ENCODE results near the gene SMYD3. TPM values are rescaled to one million over a fixed set of nuclear protein-coding genes. Genes with fewer than 3 reads are reported as not detected.

Gene SMYD3
- total RNA-seq, 1 donor, result 31.2 TPM

DNA sequence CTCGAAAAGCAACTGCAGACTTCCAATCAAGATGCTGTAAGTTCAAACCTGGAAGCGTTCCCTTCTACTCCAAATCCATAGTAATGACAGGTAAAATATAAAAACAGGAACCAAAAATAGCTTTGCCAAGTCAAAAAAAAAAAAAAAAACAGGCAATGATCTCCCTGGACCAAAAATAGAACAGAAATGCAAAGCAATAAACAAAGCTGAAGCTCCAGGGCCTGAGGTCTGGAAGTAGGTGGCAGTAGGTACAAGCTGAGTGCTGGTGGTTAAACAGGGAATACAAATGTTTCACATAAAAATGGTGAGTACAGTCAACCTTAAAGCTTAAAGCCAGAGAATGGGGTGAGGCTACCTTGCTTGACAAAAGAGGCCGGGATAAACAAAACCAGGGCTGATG, 610.8 kb downstream of the SMYD3 start:
- no peak for DNase-seq (ENCODE audit: low read depth in 2 of 3, low spot score in 2 of 3)

DNA sequence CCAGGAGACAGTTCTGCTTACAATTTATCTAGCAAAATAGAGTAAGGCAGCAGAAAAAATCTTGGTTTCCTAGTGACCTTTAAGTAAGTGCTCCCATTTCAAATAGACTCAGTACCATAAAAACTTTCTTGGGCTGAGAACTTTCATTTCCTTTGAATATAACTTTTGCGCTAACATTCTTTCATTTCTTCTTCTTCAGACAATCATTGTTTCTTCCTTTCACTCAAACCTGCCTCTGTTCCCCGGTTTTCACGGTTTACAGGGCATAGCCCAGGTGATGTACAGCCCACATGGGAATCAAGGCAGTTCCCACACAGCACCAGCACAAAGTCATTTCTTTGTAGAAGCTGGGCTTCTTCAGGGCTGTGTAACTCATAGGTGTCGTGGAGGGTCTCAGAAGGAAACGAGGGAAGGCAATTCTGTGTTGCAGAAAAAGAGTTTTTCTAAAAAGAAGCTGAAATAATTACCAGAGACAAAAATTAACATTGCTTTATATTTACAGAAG, 611.6 kb downstream of the SMYD3 start:
- no peak for DNase-seq (ENCODE audit: low read depth in 2 of 3, low spot score in 2 of 3)

DNA sequence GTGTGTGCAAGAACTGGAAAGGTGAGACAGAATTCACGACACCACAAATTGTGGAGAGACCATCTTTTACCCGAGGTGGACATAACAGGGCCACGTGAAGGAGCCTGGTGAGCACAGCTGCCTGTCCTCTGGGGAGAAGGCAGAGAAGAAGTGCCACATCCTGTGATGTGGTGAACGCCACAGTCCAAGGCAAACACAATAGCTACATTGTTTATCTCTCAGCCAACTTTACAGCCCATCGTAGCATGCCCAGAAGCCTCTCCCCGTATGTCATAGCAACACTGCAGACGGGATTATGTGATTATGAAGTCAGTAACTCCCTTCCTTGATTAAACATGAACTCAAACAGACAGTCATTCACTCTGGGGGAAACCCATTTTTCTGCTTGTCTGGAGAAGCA, 612.2 kb downstream of the SMYD3 start:
- DNase-seq (ENCODE audit: low read depth in 2 of 3, low spot score in 2 of 3), result no peak

DNA sequence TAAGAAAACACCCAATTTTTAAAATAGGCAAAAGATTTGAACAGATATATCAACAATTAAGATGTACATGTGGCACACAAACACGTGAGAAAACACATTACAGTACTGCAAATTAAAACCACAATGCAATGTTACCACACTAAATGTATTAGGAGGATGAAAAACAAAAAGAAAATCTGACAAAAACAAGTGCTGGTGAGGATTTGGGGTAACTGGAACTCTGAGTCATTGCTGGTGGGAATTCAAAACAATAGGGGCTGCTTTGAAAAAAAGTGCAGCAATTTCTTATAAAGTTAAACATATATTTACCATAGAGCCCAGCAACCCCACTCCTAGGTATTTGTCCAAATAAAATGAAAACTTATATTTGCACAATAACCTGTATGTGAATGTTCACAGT, 614.1 kb downstream of the SMYD3 start:
- DNase-seq (ENCODE audit: low read depth in 2 of 3, low spot score in 2 of 3), result no peak

DNA sequence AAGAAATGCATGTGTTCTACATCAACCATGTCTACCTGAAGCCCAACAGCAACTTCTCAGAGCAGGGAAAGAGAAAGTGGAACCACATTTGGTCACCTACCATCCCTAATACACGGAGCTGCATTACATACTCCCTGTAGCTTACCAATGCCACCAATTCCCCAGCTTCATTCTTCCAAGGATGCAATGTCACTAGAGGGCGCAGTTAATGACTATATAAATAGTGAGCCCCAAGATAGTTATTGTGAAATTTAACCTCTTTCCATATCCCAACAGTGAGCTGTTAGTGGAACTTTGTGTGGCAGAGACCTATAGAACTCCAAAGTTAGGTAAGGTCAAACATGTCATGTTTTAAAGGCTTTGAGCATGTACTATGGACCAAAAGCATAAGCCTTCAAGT, 618.3 kb downstream of the SMYD3 start:
- DNase-seq (ENCODE audit: low read depth in 2 of 3, low spot score in 2 of 3), result peak in 2 of 3 donors; percentile 28 to 69

DNA sequence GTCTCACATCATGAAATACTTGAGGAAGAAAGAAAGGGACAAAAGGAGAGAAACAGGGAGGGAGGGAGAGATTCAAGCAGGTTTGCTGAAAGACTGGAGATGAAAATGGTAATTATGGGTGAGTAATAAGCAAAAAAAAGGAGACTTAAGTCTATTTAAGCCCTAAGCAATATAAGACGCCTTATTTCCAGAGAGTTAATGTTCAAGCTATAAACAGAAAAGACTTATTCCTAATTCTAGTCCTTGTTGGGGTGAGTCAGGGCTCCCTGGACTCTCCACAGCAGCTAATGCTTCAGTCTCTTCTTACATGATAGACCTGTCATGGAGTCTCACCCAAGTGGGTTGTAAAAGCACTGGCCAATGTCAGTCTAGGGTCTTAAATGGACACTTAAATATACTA, 619.2 kb downstream of the SMYD3 start:
- no peak for DNase-seq (ENCODE audit: low read depth in 2 of 3, low spot score in 2 of 3)

DNA sequence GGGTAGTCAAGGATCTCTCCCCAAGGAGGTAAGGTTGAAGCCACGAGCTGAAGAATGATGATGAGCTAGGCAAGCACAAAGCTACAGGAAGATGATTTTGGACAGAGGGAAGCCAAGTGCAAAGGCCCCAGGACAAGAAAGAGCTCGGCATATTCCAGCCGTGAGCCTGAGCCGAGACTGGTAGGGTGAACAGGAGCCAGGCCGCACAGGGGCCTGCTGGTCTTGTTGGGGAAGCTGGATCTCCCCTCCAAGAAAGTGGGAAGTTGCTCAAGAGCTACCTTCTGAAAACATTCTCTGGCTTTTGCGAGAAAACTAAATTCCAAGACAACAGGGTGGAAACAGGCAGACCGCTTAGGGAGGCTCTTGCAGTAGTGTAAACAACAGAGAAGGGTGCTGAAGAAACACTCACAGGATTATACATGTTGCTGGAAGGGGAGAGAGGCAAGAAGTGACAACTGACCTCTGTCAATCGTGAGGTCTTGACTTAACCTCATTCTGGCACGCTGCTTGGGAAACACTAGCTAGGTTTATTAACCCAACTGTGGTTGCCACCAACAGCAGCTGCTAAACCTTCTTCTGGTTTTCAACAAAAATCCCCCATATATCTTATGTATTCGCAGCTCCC, 625.2 kb downstream of the SMYD3 start:
- DNase-seq (ENCODE audit: low read depth in 2 of 3, low spot score in 2 of 3), result no peak

DNA sequence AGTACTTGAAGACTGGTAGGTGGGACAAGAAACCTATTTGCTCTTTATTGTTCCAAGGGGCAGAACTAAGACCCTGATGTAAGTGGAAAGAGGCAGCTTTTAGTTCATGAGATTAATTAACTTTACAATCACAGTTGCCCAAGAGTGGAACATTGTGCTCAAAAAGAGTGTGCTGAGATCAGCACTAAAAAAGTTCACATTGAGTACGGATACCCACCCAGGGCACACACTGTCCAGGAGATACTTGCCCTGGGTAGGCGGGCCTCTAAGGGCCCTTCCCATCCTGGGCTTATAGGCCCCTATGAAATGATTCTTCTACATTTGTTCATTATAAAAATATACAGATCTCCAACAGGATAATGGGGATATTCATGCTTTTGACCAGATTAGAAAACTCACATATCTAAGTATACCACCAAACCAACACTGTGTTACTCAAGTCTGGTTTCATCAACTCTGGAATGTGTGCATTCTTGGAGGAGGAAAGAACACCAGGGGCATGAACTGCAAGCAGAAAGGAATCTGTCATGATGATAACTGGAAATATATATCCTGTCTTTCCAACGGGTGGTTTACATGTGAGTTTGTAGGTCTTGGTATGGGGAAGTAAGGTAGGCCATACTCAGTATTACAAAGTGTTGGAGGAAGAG, 626.2 kb downstream of the SMYD3 start:
- no peak for DNase-seq (ENCODE audit: low read depth in 2 of 3, low spot score in 2 of 3)

DNA sequence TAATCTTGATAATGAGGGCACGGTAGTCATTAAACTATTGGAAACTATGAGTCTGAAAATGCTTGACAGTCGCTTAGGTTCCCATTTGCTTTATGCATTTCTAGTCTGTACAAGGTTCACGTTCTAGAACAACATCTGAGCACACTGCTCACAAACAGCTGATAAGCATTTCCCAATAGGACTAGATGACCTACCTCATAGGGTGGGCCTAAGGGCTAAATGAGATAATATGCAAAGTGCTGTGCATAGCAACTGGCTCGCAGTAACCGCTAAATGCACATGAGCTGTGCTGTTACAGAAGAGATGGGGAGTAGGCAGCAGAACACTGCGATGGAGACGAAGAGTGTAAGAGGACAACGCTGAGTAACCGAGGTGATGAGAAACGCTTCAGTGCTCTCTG, 628.0 kb downstream of the SMYD3 start:
- no peak for DNase-seq (ENCODE audit: low read depth in 2 of 3, low spot score in 2 of 3)

DNA sequence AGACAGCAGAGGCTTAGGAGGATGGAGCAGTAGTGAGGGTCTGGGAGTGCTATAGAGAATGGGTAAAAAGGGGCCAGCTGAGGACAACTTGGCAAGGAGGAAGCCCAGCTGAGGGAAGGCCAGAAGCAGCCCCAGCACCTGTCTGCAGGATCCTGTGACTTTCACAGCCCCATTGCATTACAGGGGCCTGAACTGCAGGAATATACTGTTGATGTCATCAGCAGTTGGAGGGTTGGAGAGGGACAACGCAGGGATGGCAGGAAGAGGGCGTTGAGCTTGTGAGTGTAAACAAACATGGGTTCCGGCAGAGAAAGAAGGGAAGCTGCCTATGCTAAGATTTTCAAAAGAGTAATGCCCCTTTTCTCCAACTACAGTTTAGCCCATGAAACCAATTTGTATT, 628.5 kb downstream of the SMYD3 start:
- no peak for DNase-seq (ENCODE audit: low read depth in 2 of 3, low spot score in 2 of 3)

DNA sequence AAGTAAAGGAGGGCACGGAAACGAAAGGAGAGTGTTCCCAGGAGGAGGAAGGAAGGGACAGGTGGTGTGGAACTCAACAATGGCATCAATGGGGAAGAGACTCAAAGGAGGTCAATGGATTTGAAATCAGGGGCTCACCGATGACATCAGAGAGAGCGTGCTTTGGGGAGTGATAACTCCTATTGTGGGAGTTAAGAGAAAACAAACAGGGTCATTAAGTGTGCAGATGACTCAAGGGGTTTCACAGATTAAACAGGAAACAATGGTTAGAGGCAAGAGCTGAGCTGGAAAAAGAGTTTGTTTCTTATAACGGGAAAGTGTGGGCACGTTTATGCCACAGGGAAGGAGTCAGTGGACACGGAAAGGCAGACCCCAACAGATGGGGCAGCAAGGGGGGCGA, 629.1 kb downstream of the SMYD3 start:
- no peak for DNase-seq (ENCODE audit: low read depth in 2 of 3, low spot score in 2 of 3)

DNA sequence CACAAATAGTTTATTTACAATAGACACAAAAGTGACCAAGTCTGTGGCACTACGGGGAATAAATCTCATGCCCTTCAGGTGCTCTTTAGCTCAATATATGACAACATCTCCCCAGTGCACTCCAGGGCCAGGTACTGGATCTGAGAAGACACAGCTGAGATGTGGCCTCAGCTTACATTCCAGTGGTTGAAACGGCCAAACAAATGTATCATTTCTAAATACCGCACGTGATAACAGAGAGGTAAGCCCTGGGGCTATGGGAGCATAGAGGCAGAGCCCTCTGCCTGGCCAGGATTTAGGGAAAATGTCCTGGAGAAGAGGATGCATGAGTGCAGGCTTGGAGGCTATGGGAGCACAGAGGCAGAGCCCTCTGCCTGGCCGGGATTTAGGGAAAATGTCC, 630.5 kb downstream of the SMYD3 start:
- no peak for DNase-seq (ENCODE audit: low read depth in 2 of 3, low spot score in 2 of 3)

DNA sequence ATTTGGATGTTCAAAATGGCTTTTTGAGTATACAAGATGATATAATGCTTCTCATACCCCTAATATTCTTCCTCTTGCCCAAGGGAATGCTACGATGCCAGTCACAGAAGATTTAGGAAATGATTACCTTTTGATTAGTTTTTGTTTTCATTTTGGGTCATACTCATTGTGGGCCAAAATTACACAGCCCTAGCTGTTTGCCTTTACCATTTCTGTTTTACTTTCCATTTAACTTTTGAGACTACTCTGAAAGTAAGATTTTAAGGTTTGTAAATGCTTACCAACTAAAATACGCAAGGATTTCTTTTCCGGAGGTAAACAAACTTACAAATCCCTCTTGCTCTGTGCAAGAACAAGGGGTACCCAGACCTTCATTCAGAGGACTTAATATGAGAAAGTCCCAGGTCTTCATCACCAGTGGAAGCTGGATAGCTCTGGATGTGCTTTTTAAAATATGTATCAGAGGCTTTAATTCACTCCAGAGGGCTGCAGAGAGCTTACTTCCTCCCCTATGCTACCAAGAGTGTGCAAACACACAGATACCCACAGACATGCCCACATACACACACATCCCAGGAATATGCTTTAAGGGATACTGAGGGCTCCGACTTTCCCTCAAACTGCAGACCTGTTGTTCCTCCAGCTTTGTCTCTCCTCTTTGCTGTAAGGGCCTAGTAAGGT, 631.4 kb downstream of the SMYD3 start:
- DNase-seq (ENCODE audit: low read depth in 2 of 3, low spot score in 2 of 3), result no peak

DNA sequence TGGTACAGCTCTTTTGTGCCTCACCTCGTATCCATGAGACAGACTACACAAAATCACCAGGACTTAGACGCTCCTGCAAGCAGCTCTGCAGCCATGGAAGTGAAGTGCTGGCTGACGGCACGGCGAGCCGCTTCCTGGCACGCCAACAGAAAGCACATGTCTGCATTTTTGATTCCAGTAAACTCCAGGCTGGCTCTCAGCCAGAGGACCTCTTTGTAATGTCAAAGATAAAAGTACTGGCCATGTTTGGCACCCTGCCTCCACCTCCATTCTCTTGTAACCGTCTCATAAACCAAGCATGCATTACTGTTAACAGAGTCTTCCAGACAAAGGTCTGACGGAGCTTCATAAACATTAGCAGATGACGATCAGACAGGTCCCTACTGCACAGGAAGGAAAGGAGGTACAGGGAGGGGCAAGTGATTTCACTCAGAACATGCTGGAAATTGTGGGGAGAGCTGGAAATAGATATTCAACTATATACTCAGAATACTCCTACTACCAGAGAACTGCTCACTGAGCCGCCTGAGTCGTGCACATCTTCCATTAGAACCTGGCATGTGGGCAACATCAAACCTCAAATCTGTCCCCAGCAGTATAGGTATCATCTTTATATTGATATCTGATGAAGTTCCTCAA, 632.0 kb downstream of the SMYD3 start:
- peak in 2 of 3 donors; percentile 11 to 26 for DNase-seq (ENCODE audit: low read depth in 2 of 3, low spot score in 2 of 3)

DNA sequence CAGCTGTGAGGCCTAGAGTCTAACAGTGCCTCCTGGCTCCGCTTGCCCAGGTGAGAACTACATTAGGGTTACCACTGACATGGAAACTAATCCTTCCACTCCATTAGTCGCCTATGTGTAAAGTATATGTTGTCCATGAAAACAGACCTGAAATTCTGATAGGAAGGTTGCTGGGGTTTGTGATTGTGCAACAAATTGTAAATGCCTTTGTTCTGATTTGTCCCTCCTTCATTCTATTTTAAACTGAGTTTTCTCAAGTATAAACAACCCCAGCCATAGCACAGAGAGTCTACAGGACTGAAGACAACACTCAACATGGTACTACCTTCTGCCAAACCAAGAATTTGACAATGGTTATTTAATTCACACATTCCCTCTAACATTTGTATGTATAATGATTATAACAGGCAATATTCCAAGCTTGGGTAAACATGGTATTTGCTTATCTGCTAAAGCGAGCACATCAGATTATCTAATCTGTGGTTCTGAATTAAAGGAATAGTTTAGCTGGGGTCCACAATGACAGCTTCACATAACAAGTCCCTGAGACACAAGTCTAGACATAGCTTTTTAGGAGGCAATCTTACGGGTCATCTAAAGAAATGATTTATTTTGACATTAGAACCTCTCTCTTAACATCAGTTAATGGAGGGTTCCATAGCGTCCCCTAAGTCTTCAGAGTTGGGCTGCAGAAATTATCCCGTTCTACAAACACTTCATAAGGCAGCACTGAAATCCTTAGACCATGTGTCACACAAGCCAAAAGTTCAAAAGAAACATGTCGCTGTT, 633.0 kb downstream of the SMYD3 start:
- DNase-seq (ENCODE audit: low read depth in 2 of 3, low spot score in 2 of 3), result no peak

DNA sequence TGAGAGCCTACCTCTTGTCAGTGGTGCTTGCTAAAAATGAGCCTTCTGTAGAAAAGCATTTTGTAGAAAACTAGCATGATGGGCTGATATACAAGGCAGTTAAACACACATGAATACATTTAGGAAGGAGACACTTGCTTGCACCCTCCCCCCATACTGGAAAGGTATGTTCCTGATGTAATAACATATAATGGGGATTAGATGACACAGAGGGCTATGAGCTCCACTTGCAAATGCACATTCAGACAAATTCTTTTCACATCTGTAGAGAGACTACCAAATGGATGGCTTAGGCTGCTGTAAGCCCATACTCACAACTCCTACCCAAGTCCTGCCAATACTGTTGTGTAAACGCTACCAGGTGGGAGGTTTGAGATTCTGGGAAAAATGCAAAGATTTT, 634.0 kb downstream of the SMYD3 start:
- DNase-seq (ENCODE audit: low read depth in 2 of 3, low spot score in 2 of 3), result no peak

DNA sequence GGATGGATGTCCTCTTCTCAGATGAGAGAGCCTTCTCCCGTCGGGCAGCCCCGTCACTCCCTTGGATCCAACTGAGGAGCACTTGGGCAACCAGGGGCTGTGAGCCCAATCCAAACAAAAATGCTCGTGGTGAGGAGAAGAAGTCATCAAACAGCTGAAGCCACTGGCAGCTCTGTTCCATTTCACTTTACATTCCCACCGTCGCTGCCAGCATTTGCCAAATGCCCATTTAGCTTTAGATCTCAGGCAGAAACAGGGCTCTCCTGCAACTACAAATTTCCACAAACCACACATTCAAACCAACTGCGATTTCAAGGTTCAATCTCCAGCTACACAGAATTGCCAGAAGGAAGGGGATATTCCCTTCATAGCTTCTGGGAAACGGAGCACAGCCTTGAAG, 634.6 kb downstream of the SMYD3 start:
- DNase-seq (ENCODE audit: low read depth in 2 of 3, low spot score in 2 of 3), result no peak

DNA sequence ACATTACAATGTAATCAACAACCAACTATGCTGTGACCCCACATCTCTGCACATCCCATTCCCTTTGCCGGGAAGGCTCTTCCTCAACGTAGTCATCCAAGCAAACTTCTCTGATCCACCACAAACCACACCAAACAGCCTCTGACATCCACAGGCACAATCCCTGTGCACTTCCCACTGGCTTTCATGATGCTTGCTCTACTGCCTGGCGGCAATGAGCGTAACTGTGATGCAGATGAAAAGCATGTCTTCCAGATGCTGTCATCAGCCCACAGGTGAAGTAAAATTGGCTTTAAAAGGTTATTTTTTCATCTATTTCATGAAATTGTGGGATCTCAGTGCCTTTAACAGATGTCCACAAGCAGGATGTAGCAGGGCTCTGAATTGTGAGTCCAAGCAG, 635.2 kb downstream of the SMYD3 start:
- DNase-seq (ENCODE audit: low read depth in 2 of 3, low spot score in 2 of 3), result no peak

DNA sequence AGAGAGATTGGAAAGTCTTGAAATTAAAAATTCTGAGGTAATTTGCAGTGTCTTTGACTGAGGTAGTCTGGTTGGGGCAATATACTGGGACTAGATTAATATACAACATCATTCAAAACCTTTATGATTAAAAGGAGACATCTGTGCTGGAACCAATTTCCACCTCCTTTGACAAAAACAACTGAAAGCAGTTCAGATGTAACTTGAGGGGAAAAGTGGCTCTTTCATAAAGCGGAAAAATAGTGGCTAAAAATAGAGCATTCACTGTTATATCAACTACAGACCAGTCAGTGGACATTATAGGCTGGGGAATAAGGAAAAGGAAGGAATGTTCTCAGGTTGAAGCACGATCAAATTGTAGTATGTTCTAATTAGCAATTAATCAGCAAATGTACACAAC, 635.9 kb downstream of the SMYD3 start:
- no peak for DNase-seq (ENCODE audit: low read depth in 2 of 3, low spot score in 2 of 3)

DNA sequence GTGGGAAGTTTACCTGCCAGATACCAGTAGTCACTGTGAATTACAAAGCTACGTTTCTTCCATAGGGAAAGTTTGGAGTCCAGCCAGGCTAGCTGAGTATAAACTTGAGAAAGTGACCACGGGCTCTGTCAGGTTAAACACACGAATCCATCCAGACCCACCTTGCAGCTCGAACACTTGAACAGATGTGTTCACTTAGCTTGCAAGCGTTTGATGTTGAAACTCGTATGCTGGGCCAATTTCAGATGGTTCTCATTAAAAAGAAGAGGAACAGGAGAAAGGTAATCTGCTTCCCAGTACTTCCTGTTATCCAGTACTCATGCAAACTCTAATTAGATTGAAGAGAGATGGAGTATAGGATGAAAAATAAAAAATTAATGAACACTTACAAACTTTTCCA, 636.4 kb downstream of the SMYD3 start:
- no peak for DNase-seq (ENCODE audit: low read depth in 2 of 3, low spot score in 2 of 3)

DNA sequence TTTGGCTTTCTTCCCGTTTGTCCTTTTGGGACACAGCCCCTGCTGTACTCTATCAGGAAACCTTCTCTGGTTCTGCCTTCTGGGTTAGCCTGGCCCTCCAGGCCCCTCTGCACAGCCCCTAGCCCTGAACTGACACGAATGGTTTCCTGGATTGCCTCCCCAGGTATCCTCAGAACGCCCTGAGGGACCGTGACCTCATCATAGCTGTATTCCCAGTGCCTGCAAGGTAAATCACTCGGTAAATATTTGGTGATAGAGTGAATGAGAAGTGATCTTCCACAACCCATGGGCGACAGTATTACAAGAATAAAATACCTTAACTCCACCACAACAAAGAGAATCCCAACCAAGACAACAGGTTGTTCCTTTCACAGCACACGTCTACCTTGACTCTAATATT, 637.2 kb downstream of the SMYD3 start:
- no peak for DNase-seq (ENCODE audit: low read depth in 2 of 3, low spot score in 2 of 3)
